ENCODE results near the gene UNC45B.

GRCh38 chr17:35235289-35235688 lies 87.7 kb downstream of the UNC45B start:
- TF ChIP-seq CTCF (optimal IDR thresholded peaks at IDR 0.05 in 1 of 3, IDR thresholded peaks at IDR 0.05 in 1 of 3, conservative IDR thresholded peaks at IDR 0.05 in 1 of 3; ENCODE audit: extremely low read depth in 1 of 3, insufficient read depth in 2 of 3, low read length in 3 of 3) (no peak), EZH2 (IDR thresholded peaks at IDR 0.05; ENCODE audit: low read length) (no peak)
